GM23338 (cell line): Measurements from ENCODE around the gene SUN2. TPM values are rescaled to one million over a fixed set of nuclear protein-coding genes. Genes with fewer than 3 reads are reported as not detected.

Experiments
- EZH2 ChIP-seq: fragments of 200-600 bp; sonication (generic); IDR thresholded peaks from one replicate; pipeline ENCODE4 v1.8.0; 2017; ENCODE audit warnings: antibody characterized with exemption, mild to moderate bottlenecking, low read depth; ENCODE audit not compliant: unreplicated experiment
- EZH2phosphoT487 ChIP-seq: fragments of 200-600 bp; sonication (generic); IDR thresholded peaks from one replicate; pipeline ENCODE4 v1.8.1; 2018; ENCODE audit warnings: antibody characterized with exemption; ENCODE audit not compliant: unreplicated experiment
- JUNB ChIP-seq: IDR thresholded peaks from one replicate; pipeline ENCODE4 v1.6.1; 2016; ENCODE audit warnings: antibody characterized with exemption; ENCODE audit not compliant: unreplicated experiment
- NANOG ChIP-seq: IDR thresholded peaks from 2 replicates; pipeline ENCODE4 v1.6.1; 2016; ENCODE audit warnings: antibody characterized with exemption, borderline replicate concordance
- ZNF331 ChIP-seq: fragments of 250-450 bp; sonication (Bioruptor Pico); IDR thresholded peaks from 2 replicates; pipeline ENCODE4 v1.5.0; 2020; ENCODE audit warnings: low read depth, mild to moderate bottlenecking, moderate library complexity
- polyA plus RNA-seq: library from polyadenylated mRNA; unstranded; fragments of >200 nt; fragmentation: Nextera tagmentation; extraction: Ambion mirVana; gene quantifications from 2 replicates; pipeline ENCODE4 v1.2.1, GENCODE V29; 2016
- total RNA-seq: library from RNA; depleted of rRNA; stranded (reverse); fragments of >200 nt; shearing (Covaris generic); gene quantifications from 2 replicates; pipeline ENCODE4 v1.2.3, GENCODE V29; 2014
- TF ChIP-seq, protein P1 (sequence below): fragments of 250-450 bp; sonication (Bioruptor Pico); IDR thresholded peaks from 2 replicates; pipeline ENCODE4 v1.5.0; 2020; ENCODE audit warnings: mild to moderate bottlenecking, moderate library complexity
- TF ChIP-seq, protein P2 (sequence below), 2 experiments: fragments of 200-600 bp in 1 of 2; sonication (generic) in 1 of 2; conservative IDR thresholded peaks; 2 replicates each; pipeline versions ENCODE4 v1.5.1 to v1.6.1; 2016 to 2017; ENCODE audit warnings: antibody characterized with exemption in 2 of 2, low read depth in 2 of 2, mild to moderate bottlenecking in 2 of 2, moderate library complexity in 1 of 2

The SUN2 gene
- total and polyA plus RNA-seq, 2 experiments from 2014 or later: 7.2 to 17.6 TPM

DNA sequence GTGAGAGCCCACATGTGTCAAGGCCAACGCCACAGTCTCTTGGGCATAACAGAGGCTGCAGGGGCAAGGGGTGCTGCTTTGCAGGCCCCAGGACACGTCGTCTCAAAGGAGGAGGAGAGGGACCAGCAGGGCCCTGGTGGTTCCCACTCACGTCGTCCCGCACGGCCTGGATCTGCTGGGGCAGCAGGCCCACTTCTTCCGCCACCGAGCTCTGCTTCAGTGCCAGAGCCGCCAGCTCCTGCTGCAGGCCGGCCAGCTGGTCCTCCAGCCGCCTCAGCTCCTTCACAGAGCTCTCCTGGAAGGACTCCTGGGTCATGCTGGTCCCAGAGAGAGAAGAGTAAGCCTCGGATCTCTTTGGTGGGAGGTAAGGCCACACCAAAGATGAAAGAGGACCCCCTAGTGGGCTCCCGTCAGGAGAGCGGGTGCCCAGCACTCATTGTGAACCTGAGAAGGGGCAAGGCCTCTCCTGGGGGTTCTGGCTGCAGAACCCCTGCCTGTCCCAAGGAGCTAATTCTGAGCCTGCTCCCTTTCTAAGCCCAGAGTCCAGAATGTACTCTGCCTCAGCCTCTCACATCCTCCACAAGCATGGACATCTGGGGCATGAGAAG, 15.6 kb downstream of the SUN2 start (continued):
- TF ChIP-seq, protein P1, sequence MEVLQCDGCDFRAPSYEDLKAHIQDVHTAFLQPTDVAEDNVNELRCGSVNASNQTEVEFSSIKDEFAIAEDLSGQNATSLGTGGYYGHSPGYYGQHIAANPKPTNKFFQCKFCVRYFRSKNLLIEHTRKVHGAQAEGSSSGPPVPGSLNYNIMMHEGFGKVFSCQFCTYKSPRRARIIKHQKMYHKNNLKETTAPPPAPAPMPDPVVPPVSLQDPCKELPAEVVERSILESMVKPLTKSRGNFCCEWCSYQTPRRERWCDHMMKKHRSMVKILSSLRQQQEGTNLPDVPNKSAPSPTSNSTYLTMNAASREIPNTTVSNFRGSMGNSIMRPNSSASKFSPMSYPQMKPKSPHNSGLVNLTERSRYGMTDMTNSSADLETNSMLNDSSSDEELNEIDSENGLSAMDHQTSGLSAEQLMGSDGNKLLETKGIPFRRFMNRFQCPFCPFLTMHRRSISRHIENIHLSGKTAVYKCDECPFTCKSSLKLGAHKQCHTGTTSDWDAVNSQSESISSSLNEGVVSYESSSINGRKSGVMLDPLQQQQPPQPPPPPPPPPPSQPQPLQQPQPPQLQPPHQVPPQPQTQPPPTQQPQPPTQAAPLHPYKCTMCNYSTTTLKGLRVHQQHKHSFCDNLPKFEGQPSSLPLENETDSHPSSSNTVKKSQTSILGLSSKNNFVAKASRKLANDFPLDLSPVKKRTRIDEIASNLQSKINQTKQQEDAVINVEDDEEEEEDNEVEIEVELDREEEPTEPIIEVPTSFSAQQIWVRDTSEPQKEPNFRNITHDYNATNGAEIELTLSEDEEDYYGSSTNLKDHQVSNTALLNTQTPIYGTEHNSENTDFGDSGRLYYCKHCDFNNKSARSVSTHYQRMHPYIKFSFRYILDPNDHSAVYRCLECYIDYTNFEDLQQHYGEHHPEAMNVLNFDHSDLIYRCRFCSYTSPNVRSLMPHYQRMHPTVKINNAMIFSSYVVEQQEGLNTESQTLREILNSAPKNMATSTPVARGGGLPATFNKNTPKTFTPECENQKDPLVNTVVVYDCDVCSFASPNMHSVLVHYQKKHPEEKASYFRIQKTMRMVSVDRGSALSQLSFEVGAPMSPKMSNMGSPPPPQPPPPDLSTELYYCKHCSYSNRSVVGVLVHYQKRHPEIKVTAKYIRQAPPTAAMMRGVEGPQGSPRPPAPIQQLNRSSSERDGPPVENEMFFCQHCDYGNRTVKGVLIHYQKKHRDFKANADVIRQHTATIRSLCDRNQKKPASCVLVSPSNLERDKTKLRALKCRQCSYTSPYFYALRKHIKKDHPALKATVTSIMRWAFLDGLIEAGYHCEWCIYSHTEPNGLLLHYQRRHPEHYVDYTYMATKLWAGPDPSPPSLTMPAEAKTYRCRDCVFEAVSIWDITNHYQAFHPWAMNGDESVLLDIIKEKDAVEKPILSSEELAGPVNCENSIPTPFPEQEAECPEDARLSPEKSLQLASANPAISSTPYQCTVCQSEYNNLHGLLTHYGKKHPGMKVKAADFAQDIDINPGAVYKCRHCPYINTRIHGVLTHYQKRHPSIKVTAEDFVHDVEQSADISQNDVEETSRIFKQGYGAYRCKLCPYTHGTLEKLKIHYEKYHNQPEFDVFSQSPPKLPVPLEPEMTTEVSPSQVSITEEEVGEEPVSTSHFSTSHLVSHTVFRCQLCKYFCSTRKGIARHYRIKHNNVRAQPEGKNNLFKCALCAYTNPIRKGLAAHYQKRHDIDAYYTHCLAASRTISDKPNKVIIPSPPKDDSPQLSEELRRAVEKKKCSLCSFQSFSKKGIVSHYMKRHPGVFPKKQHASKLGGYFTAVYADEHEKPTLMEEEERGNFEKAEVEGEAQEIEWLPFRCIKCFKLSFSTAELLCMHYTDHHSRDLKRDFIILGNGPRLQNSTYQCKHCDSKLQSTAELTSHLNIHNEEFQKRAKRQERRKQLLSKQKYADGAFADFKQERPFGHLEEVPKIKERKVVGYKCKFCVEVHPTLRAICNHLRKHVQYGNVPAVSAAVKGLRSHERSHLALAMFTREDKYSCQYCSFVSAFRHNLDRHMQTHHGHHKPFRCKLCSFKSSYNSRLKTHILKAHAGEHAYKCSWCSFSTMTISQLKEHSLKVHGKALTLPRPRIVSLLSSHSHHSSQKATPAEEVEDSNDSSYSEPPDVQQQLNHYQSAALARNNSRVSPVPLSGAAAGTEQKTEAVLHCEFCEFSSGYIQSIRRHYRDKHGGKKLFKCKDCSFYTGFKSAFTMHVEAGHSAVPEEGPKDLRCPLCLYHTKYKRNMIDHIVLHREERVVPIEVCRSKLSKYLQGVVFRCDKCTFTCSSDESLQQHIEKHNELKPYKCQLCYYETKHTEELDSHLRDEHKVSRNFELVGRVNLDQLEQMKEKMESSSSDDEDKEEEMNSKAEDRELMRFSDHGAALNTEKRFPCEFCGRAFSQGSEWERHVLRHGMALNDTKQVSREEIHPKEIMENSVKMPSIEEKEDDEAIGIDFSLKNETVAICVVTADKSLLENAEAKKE (CRISPR knock-in tag): no peak
- TF ChIP-seq EZH2phosphoT487 (no peak), JUNB (no peak), ZNF331 (no peak), NANOG (no peak), EZH2 (no peak)
- TF ChIP-seq, protein P2, sequence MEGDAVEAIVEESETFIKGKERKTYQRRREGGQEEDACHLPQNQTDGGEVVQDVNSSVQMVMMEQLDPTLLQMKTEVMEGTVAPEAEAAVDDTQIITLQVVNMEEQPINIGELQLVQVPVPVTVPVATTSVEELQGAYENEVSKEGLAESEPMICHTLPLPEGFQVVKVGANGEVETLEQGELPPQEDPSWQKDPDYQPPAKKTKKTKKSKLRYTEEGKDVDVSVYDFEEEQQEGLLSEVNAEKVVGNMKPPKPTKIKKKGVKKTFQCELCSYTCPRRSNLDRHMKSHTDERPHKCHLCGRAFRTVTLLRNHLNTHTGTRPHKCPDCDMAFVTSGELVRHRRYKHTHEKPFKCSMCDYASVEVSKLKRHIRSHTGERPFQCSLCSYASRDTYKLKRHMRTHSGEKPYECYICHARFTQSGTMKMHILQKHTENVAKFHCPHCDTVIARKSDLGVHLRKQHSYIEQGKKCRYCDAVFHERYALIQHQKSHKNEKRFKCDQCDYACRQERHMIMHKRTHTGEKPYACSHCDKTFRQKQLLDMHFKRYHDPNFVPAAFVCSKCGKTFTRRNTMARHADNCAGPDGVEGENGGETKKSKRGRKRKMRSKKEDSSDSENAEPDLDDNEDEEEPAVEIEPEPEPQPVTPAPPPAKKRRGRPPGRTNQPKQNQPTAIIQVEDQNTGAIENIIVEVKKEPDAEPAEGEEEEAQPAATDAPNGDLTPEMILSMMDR (conservative IDR thresholded peaks at IDR 0.05; ENCODE audit: low read depth in 2 of 2): no peak
